Progenitor cell of endocrine pancreas (in vitro differentiated cells): ENCODE results near the gene PAK2. TPM values are rescaled to one million over a fixed set of nuclear protein-coding genes. Genes with fewer than 3 reads are reported as not detected.

Source experiments
- DNase-seq: peaks from one replicate; pipeline ENCODE4 v3.0.0; 2021; ENCODE audit warnings: low spot score; ENCODE audit not compliant: unreplicated experiment
- H3K27ac Mint-ChIP-seq: 2 replicates; pipeline ENCODE4 v1.8.0; 2021; ENCODE audit warnings: mild to moderate bottlenecking, moderate library complexity, mixed read lengths
- H3K27me3 Mint-ChIP-seq: 2 replicates; pipeline ENCODE4 v1.8.0; 2021; ENCODE audit warnings: mixed read lengths
- H3K36me3 Mint-ChIP-seq: 2 replicates; pipeline ENCODE4 v1.8.0; 2022; ENCODE audit warnings: mixed read lengths; ENCODE audit not compliant: insufficient read depth
- H3K4me1 Mint-ChIP-seq: 2 replicates; pipeline ENCODE4 v1.8.0; 2021; ENCODE audit warnings: low read depth, mixed read lengths
- H3K4me3 Mint-ChIP-seq: 2 replicates; pipeline ENCODE4 v1.8.0; 2021; ENCODE audit warnings: low read depth, mild to moderate bottlenecking, moderate library complexity, mixed read lengths
- H3K9me3 Mint-ChIP-seq: 2 replicates; pipeline ENCODE4 v1.8.0; 2021; ENCODE audit warnings: low read depth, mixed read lengths
- CTCF ChIP-seq: fragments of 200-600 bp; sonication (generic); IDR thresholded peaks from one replicate; pipeline ENCODE4 v1.5.0; 2021; ENCODE audit warnings: antibody characterized with exemption, mild to moderate bottlenecking; ENCODE audit not compliant: unreplicated experiment
- total RNA-seq: library from RNA; stranded (reverse); gene quantifications from 2 replicates; pipeline ENCODE4 v1.2.1, GENCODE V29; 2021

The PAK2 gene
- total RNA-seq, 1 donor from 2014 or later: 72.1 TPM

- peaks cover 5% of the 10 kb centered on the region for H3K4me1 Mint-ChIP-seq
- H3K4me3 Mint-ChIP-seq: no peak overlapping the region
- peaks cover 35% of the 10 kb centered on the region for H3K36me3 Mint-ChIP-seq
- H3K9me3 Mint-ChIP-seq: peaks cover 17% of the 10 kb centered on the region
- no peaks in the 10 kb centered on the region for H3K27me3 Mint-ChIP-seq
- no peak overlapping the region for H3K27ac Mint-ChIP-seq
- TF ChIP-seq CTCF: no peak
- DNase-seq: no peak
These were observed 56.7 kb downstream of the PAK2 start for GRCh38 chr3:196796317-196796716.

- Mint-ChIP-seq H3K27me3 (no peaks in the 10 kb centered on the region), H3K4me3 (no peak overlapping the region), H3K36me3 (peaks cover 10% of the 10 kb centered on the region), H3K4me1 (no peaks in the 10 kb centered on the region), H3K27ac (no peak overlapping the region), H3K9me3 (peaks cover 4% of the 10 kb centered on the region)
- DNase-seq: no peak
- no peak for TF ChIP-seq CTCF
These were observed 61.2 kb downstream of the PAK2 start for GRCh38 chr3:196800742-196801434.

GRCh38 chr3:196803891-196804468, 64.3 kb downstream of the PAK2 start:
- H3K36me3 Mint-ChIP-seq: peaks cover 23% of the 10 kb centered on the region
- H3K27me3 Mint-ChIP-seq: no peaks in the 10 kb centered on the region
- DNase-seq: no peak
- TF ChIP-seq CTCF: no peak
- no peaks in the 10 kb centered on the region for H3K4me1 Mint-ChIP-seq
- no peak overlapping the region for H3K4me3 Mint-ChIP-seq
- H3K9me3 Mint-ChIP-seq: no peaks in the 10 kb centered on the region
- H3K27ac Mint-ChIP-seq: no peak overlapping the region

GRCh38 chr3:196804773-196805172, 65.1 kb downstream of the PAK2 start:
- no peak for TF ChIP-seq CTCF
- no peaks in the 10 kb centered on the region for H3K9me3 Mint-ChIP-seq
- no peak overlapping the region for H3K27ac Mint-ChIP-seq
- no peaks in the 10 kb centered on the region for H3K27me3 Mint-ChIP-seq
- H3K4me1 Mint-ChIP-seq: no peaks in the 10 kb centered on the region
- peaks cover 27% of the 10 kb centered on the region for H3K36me3 Mint-ChIP-seq
- no peak for DNase-seq
- H3K4me3 Mint-ChIP-seq: no peak overlapping the region

GRCh38 chr3:196810963-196811581, 71.4 kb downstream of the PAK2 start:
- peak overlapping the region; percentile 49 for H3K27ac Mint-ChIP-seq
- TF ChIP-seq CTCF: no peak
- H3K27me3 Mint-ChIP-seq: no peaks in the 10 kb centered on the region

More at GRCh38 chr3:196810963-196811581, 71.4 kb downstream of the PAK2 start:
- Mint-ChIP-seq H3K4me3 (no peak overlapping the region), H3K36me3 (peaks cover 45% of the 10 kb centered on the region), H3K4me1 (no peaks in the 10 kb centered on the region), H3K9me3 (no peaks in the 10 kb centered on the region)
- DNase-seq: no peak
